IPS-18a (cell line): ENCODE measurements around the gene SLC35A4.

Source experiments
- H3K27ac ChIP-seq: one replicate; pipeline ENCODE4 v1.5.1; 2013; ENCODE audit warnings: low read length
- H3K27me3 ChIP-seq: one replicate; pipeline ENCODE4 v1.6.1; 2013; ENCODE audit warnings: mild to moderate bottlenecking, low read length; ENCODE audit not compliant: control insufficient read depth, insufficient read depth
- H3K36me3 ChIP-seq: one replicate; pipeline ENCODE4 v1.6.1; 2013; ENCODE audit warnings: low read depth, low read length; ENCODE audit not compliant: control insufficient read depth
- H3K4me1 ChIP-seq: one replicate; pipeline ENCODE4 v1.6.1; 2013; ENCODE audit warnings: low read depth, low read length; ENCODE audit not compliant: control insufficient read depth
- H3K4me3 ChIP-seq: one replicate; pipeline ENCODE4 v1.5.1; 2013; ENCODE audit warnings: low read length
- H3K9ac ChIP-seq: one replicate; pipeline ENCODE4 v1.6.1; 2013; ENCODE audit warnings: mild to moderate bottlenecking, low read length, moderate library complexity
- H3K9me3 ChIP-seq: one replicate; pipeline ENCODE4 v1.6.1; 2013; ENCODE audit warnings: low read depth, low read length; ENCODE audit not compliant: control insufficient read depth

The SLC35A4 gene

GRCh38 chr5:140549237-140550144 lies 15.1 kb upstream of the SLC35A4 start:
- no peaks in the 10 kb centered on the region for H3K9me3 ChIP-seq
- H3K4me3 ChIP-seq: no peak overlapping the region
- H3K27ac ChIP-seq: no peak overlapping the region
- H3K9ac ChIP-seq: no peak overlapping the region
- peaks cover 9% of the 10 kb centered on the region for H3K4me1 ChIP-seq
- H3K27me3 ChIP-seq: no peaks in the 10 kb centered on the region
- H3K36me3 ChIP-seq: peaks cover 33% of the 10 kb centered on the region

- no peaks in the 10 kb centered on the region for H3K9me3 ChIP-seq
- H3K36me3 ChIP-seq: peaks cover 33% of the 10 kb centered on the region
- peaks cover 9% of the 10 kb centered on the region for H3K4me1 ChIP-seq
- H3K9ac ChIP-seq: no peak overlapping the region
- no peak overlapping the region for H3K4me3 ChIP-seq
- H3K27ac ChIP-seq: no peak overlapping the region
- H3K27me3 ChIP-seq: no peaks in the 10 kb centered on the region
These were observed 14.2 kb upstream of the SLC35A4 start for GRCh38 chr5:140550147-140551079.

- Histone ChIP-seq H3K27me3 (no peaks in the 10 kb centered on the region), H3K9ac (no peak overlapping the region), H3K36me3 (peaks cover 33% of the 10 kb centered on the region), H3K4me3 (no peak overlapping the region), H3K27ac (no peak overlapping the region), H3K4me1 (peaks cover 16% of the 10 kb centered on the region), H3K9me3 (no peaks in the 10 kb centered on the region)
These were observed 12.8 kb upstream of the SLC35A4 start for GRCh38 chr5:140551872-140552271.

- Histone ChIP-seq H3K27ac (no peak overlapping the region), H3K27me3 (no peaks in the 10 kb centered on the region), H3K4me3 (no peak overlapping the region), H3K9ac (no peak overlapping the region), H3K36me3 (peaks cover 33% of the 10 kb centered on the region), H3K9me3 (no peaks in the 10 kb centered on the region), H3K4me1 (peaks cover 14% of the 10 kb centered on the region)
These were observed 11.0 kb upstream of the SLC35A4 start for GRCh38 chr5:140553657-140554056.

- no peak overlapping the region for H3K9ac ChIP-seq
- H3K4me3 ChIP-seq: no peak overlapping the region
- H3K9me3 ChIP-seq: no peaks in the 10 kb centered on the region
- H3K36me3 ChIP-seq: peaks cover 27% of the 10 kb centered on the region
- no peak overlapping the region for H3K27ac ChIP-seq
- H3K4me1 ChIP-seq: peaks cover 13% of the 10 kb centered on the region
- H3K27me3 ChIP-seq: no peaks in the 10 kb centered on the region
These were observed 10.2 kb upstream of the SLC35A4 start for GRCh38 chr5:140554454-140554853.

GRCh38 chr5:140555747-140556312 lies 8.8 kb upstream of the SLC35A4 start:
- Histone ChIP-seq H3K4me3 (peak overlapping the region; percentile 78), H3K9ac (peak overlapping the region; percentile 81), H3K9me3 (no peaks in the 10 kb centered on the region), H3K36me3 (peaks cover 13% of the 10 kb centered on the region), H3K27ac (no peak overlapping the region), H3K4me1 (peaks cover 13% of the 10 kb centered on the region), H3K27me3 (no peaks in the 10 kb centered on the region)

GRCh38 chr5:140556438-140556837 lies 8.2 kb upstream of the SLC35A4 start:
- Histone ChIP-seq H3K9ac (peak overlapping the region; percentile 81), H3K4me1 (peaks cover 13% of the 10 kb centered on the region), H3K27ac (no peak overlapping the region), H3K4me3 (peak overlapping the region; percentile 78), H3K27me3 (no peaks in the 10 kb centered on the region), H3K9me3 (no peaks in the 10 kb centered on the region), H3K36me3 (peaks cover 7% of the 10 kb centered on the region)

GRCh38 chr5:140557136-140557805 lies 7.4 kb upstream of the SLC35A4 start, which contains the start of gene SRA1:
Gene SRA1, minus strand, starts transcription at chr5:140557473. Its CDS starts 21 bp downstream, at chr5:140557452.
- Histone ChIP-seq H3K36me3 (no peaks in the 10 kb centered on the region), H3K9ac (peak within 1 kb of the TSS; percentile 81), H3K27ac (peak within 1 kb of the TSS; percentile 87), H3K4me3 (peak within 1 kb of the TSS; percentile 78), H3K27me3 (no peaks in the 10 kb centered on the region), H3K9me3 (no peaks in the 10 kb centered on the region), H3K4me1 (peaks cover 13% of the 10 kb centered on the region)

GRCh38 chr5:140557965-140558364 lies 6.7 kb upstream of the SLC35A4 start:
- Histone ChIP-seq H3K4me1 (peaks cover 13% of the 10 kb centered on the region), H3K4me3 (peak overlapping the region; percentile 78), H3K9me3 (no peaks in the 10 kb centered on the region), H3K27ac (peak overlapping the region; percentile 87), H3K27me3 (no peaks in the 10 kb centered on the region), H3K36me3 (no peaks in the 10 kb centered on the region), H3K9ac (peak overlapping the region; percentile 81)

- no peak overlapping the region for H3K9ac ChIP-seq
- no peak overlapping the region for H3K4me3 ChIP-seq
- H3K4me1 ChIP-seq: peaks cover 13% of the 10 kb centered on the region
- H3K27me3 ChIP-seq: no peaks in the 10 kb centered on the region
- H3K36me3 ChIP-seq: no peaks in the 10 kb centered on the region
- H3K27ac ChIP-seq: no peak overlapping the region
- H3K9me3 ChIP-seq: no peaks in the 10 kb centered on the region
These were observed 6.1 kb upstream of the SLC35A4 start for GRCh38 chr5:140558542-140558941.

- H3K9me3 ChIP-seq: no peaks in the 10 kb centered on the region
- no peak overlapping the region for H3K27ac ChIP-seq
- no peak overlapping the region for H3K9ac ChIP-seq
- H3K4me3 ChIP-seq: no peak overlapping the region
- H3K36me3 ChIP-seq: no peaks in the 10 kb centered on the region
- peaks cover 18% of the 10 kb centered on the region for H3K4me1 ChIP-seq
- no peaks in the 10 kb centered on the region for H3K27me3 ChIP-seq
These were observed 4.4 kb upstream of the SLC35A4 start for GRCh38 chr5:140560227-140560626.
